Suppressor macrophage (primary cell): ENCODE data around the gene COL13A1.

Experiments
- DNase-seq, 4 experiments: peaks; one replicate each; pipeline ENCODE4 v3.0.0-alpha.2; 2020 to 2022

COL13A1 gene

GRCh38 chr10:69792341-69792740 lies 9.4 kb upstream of the COL13A1 start:
- no peak for DNase-seq

- DNase-seq: no peak
Measured at GRCh38 chr10:69794673-69795072, 7.0 kb upstream of the COL13A1 start.

GRCh38 chr10:69795242-69795934 lies 6.3 kb upstream of the COL13A1 start:
- DNase-seq: no peak

- DNase-seq: no peak
Measured at GRCh38 chr10:69797959-69798358, 3.7 kb upstream of the COL13A1 start.

GRCh38 chr10:69800109-69800508 lies 1.6 kb upstream of the COL13A1 start:
- peak; percentile 67 to 80 (median 74) for DNase-seq

- DNase-seq: no peak
Measured at GRCh38 chr10:69800665-69801064, 1.0 kb upstream of the COL13A1 start.

GRCh38 chr10:69801094-69801433 lies 642 bp upstream of the COL13A1 start:
- peak; percentile 51 to 76 (median 59) for DNase-seq

- DNase-seq: peak; percentile 15 to 43 (median 34)
Measured at GRCh38 chr10:69802424-69803161, 887 bp downstream of the COL13A1 start.

GRCh38 chr10:69803809-69804208 lies 2.1 kb downstream of the COL13A1 start:
- no peak for DNase-seq

GRCh38 chr10:69804775-69805174 lies 3.1 kb downstream of the COL13A1 start:
- no peak for DNase-seq

GRCh38 chr10:69807122-69807521 lies 5.4 kb downstream of the COL13A1 start:
- DNase-seq: peak; percentile 11 to 66 (median 24)

- DNase-seq: no peak
Measured at GRCh38 chr10:69807696-69808095, 6.0 kb downstream of the COL13A1 start.

GRCh38 chr10:69809318-69809717 lies 7.6 kb downstream of the COL13A1 start:
- no peak for DNase-seq

- no peak for DNase-seq
Measured at GRCh38 chr10:69810097-69810496, 8.4 kb downstream of the COL13A1 start.

- DNase-seq: no peak
Measured at GRCh38 chr10:69810675-69811397, 9.1 kb downstream of the COL13A1 start.

- no peak for DNase-seq
Measured at GRCh38 chr10:69813632-69814031, 11.9 kb downstream of the COL13A1 start.

GRCh38 chr10:69814251-69814650 lies 12.5 kb downstream of the COL13A1 start:
- no peak for DNase-seq

- no peak for DNase-seq
Measured at GRCh38 chr10:69815104-69815503, 13.4 kb downstream of the COL13A1 start.

- DNase-seq: peak; percentile 72 to 85 (median 80)
Measured at GRCh38 chr10:69816521-69816920, 14.8 kb downstream of the COL13A1 start.

GRCh38 chr10:69817078-69817581 lies 15.4 kb downstream of the COL13A1 start:
- peak; percentile 18 to 60 (median 42) for DNase-seq

- DNase-seq: no peak
Measured at GRCh38 chr10:69818676-69819239, 17.1 kb downstream of the COL13A1 start.

GRCh38 chr10:69819716-69820506 lies 18.2 kb downstream of the COL13A1 start:
- DNase-seq: peak in 3 of 4 experiments; percentile 19 to 45 (median 35)
